CD14-positive monocyte (primary cell): ENCODE data around the gene TPK1. TPM values are rescaled to one million over a fixed set of nuclear protein-coding genes. Genes with fewer than 3 reads are reported as not detected.

Experiments used
- DNase-seq, 3 donors: peaks; one replicate each; pipeline ENCODE4 v3.0.0-alpha.2; 2011 to 2022
- H2AFZ ChIP-seq: 2 replicates; pipeline ENCODE4 v1.6.0; 2012; ENCODE audit warnings: mild to moderate bottlenecking, low read depth, low read length, inconsistent platforms; ENCODE audit not compliant: insufficient read depth, poor library complexity, severe bottlenecking
- H3K27ac ChIP-seq, 2 donors: 1 replicate in 1 of 2; 2 replicates in 1 of 2; pipeline ENCODE4 v1.5.1; 2012 to 2013; ENCODE audit warnings: low read length in 2 of 2, control low read depth in 1 of 2, inconsistent platforms in 1 of 2, low read depth in 1 of 2, mild to moderate bottlenecking in 1 of 2
- H3K27me3 ChIP-seq, 2 donors: one replicate each; pipeline versions ENCODE4 v1.6.0 to v1.6.1; 2011 to 2013; ENCODE audit warnings: low read length in 2 of 2; ENCODE audit not compliant: control insufficient read depth in 2 of 2, insufficient read depth in 2 of 2
- H3K36me3 ChIP-seq, 2 donors: replicated peaks in 1 of 2; 1 replicate in 1 of 2; 2 replicates in 1 of 2; pipeline versions ENCODE4 v1.5.1 to v1.6.1; 2012 to 2013; ENCODE audit warnings: low read length in 2 of 2, control low read depth in 1 of 2, inconsistent platforms in 1 of 2, mild to moderate bottlenecking in 1 of 2; ENCODE audit not compliant: insufficient read depth in 2 of 2, control insufficient read depth in 1 of 2
- H3K4me1 ChIP-seq, 2 donors: 1 replicate in 1 of 2; 2 replicates in 1 of 2; pipeline versions ENCODE4 v1.5.1 to v1.6.1; 2012 to 2013; ENCODE audit warnings: low read length in 2 of 2, control low read depth in 1 of 2, inconsistent platforms in 1 of 2, mild to moderate bottlenecking in 1 of 2, moderate library complexity in 1 of 2; ENCODE audit not compliant: insufficient read depth in 2 of 2, control insufficient read depth in 1 of 2
- H3K4me2 ChIP-seq: replicated peaks from 2 replicates; pipeline ENCODE3; 2012; ENCODE audit warnings: low read length, moderate library complexity, mild to moderate bottlenecking; ENCODE audit not compliant: poor library complexity, severe bottlenecking; ENCODE audit errors: extremely low read depth
- H3K4me3 ChIP-seq, 3 experiments: fragments of 200-600 bp in 1 of 3; sonication (generic) in 1 of 3; replicated peaks in 1 of 3; 1 replicate in 2 of 3; 2 replicates in 1 of 3; pipeline ENCODE4 v1.5.1; 2011 to 2013; ENCODE audit warnings: low read length in 3 of 3, mild to moderate bottlenecking in 3 of 3, control low read depth in 2 of 3, low read depth in 2 of 3, inconsistent platforms in 1 of 3, moderate library complexity in 1 of 3
- H3K79me2 ChIP-seq: 2 replicates; pipeline ENCODE4 v1.6.0; 2012; ENCODE audit warnings: mild to moderate bottlenecking, control low read depth, inconsistent platforms, low read length, moderate library complexity; ENCODE audit not compliant: insufficient read depth
- H3K9ac ChIP-seq: 2 replicates; pipeline ENCODE4 v1.6.0; 2017; ENCODE audit warnings: low read length, mild to moderate bottlenecking; ENCODE audit not compliant: insufficient read depth, poor library complexity, severe bottlenecking
- H3K9me3 ChIP-seq, 2 donors: replicated peaks in 1 of 2; 1 replicate in 1 of 2; 2 replicates in 1 of 2; pipeline versions ENCODE4 v1.5.1 to v1.6.1; 2012 to 2013; ENCODE audit warnings: low read length in 2 of 2, control low read depth in 1 of 2; ENCODE audit not compliant: control insufficient read depth in 1 of 2, insufficient read depth in 1 of 2
- H4K20me1 ChIP-seq: 2 replicates; pipeline ENCODE4 v1.6.0; 2012; ENCODE audit warnings: mild to moderate bottlenecking, low read length, control low read depth, moderate library complexity; ENCODE audit not compliant: insufficient read depth
- H3K27ac Mint-ChIP-seq, 7 donors: one replicate each; pipeline ENCODE4 v1.8.0; 2020; ENCODE audit warnings: mild to moderate bottlenecking in 7 of 7, mixed read lengths in 7 of 7, moderate library complexity in 6 of 7, inconsistent platforms in 2 of 7
- H3K27me3 Mint-ChIP-seq, 3 donors: one replicate each; pipeline ENCODE4 v1.8.0; 2021 to 2022; ENCODE audit warnings: low read depth in 3 of 3, mild to moderate bottlenecking in 3 of 3, mixed read lengths in 3 of 3, moderate library complexity in 3 of 3, inconsistent platforms in 1 of 3
- H3K36me3 Mint-ChIP-seq, 2 donors: one replicate each; pipeline ENCODE4 v1.8.0; 2020; ENCODE audit warnings: mixed read lengths in 2 of 2, inconsistent platforms in 1 of 2, mild to moderate bottlenecking in 1 of 2
- H3K4me1 Mint-ChIP-seq: one replicate; pipeline ENCODE4 v1.8.0; 2020; ENCODE audit warnings: mild to moderate bottlenecking, mixed read lengths
- H3K4me3 Mint-ChIP-seq, 2 donors: one replicate each; pipeline ENCODE4 v1.8.0; 2020; ENCODE audit warnings: mild to moderate bottlenecking in 2 of 2, mixed read lengths in 2 of 2, moderate library complexity in 1 of 2
- H3K9me3 Mint-ChIP-seq, 7 donors: one replicate each; pipeline ENCODE4 v1.8.0; 2020 to 2022; ENCODE audit warnings: mixed read lengths in 7 of 7, mild to moderate bottlenecking in 6 of 7, moderate library complexity in 6 of 7, inconsistent platforms in 2 of 7
- CTCF ChIP-seq: fragments of 200-600 bp; IDR thresholded peaks from one replicate; pipeline ENCODE4 v1.8.0; 2022; ENCODE audit warnings: antibody characterized with exemption, mild to moderate bottlenecking
- WGBS: methylation state at CpG from one replicate; pipeline ENCODE4 v1.1.5; 2013; ENCODE audit warnings: missing lambda C conversion rate; ENCODE audit not compliant: insufficient coverage; 5-methylcytosine and 5-hydroxymethylcytosine counted together
- intact Hi-C, 2 donors: fragments of 100-400 bp; cut with micrococcal nuclease; formaldehyde crosslinking; loops; one replicate each; pipeline versions ENCODE4 v1.15.0 to v1.15.1; 2023
- polyA plus RNA-seq, 3 donors: library from polyadenylated mRNA; depleted of rRNA in 1 of 3; unstranded in 2 of 3; stranded (reverse) in 1 of 3; fragments of 300-500 nt in 2 of 3; fragments of >200 nt in 1 of 3; fragmentation: Illumina TruSeq in 2 of 3; gene quantifications; 1 replicate in 2 of 3; 2 replicates in 1 of 3; pipeline ENCODE4 v1.2.3, GENCODE V29; 2012 to 2021

TPK1 gene
- polyA plus RNA-seq, 3 donors = 18.9 to 33.8 (median 33.1) TPM

GRCh38 chr7:144545330-144545729 is 290.5 kb downstream of the TPK1 start:
- Histone ChIP-seq H2AFZ (no peak overlapping the region), H3K9ac (no peak overlapping the region), H4K20me1 (no peaks in the 10 kb centered on the region), H3K9me3 (no peaks in the 10 kb centered on the region), H3K4me1 (no peaks in the 10 kb centered on the region), H3K79me2 (no peaks in the 10 kb centered on the region), H3K27me3 (no peaks in the 10 kb centered on the region), H3K27ac (no peak overlapping the region), H3K36me3 (no peaks in the 10 kb centered on the region), H3K4me2 (no peak overlapping the region), H3K4me3 (no peak overlapping the region)
- H3K36me3 Mint-ChIP-seq = peaks cover 7 to 12% of the 10 kb centered on the region in 2 donors
- H3K4me3 Mint-ChIP-seq = no peak overlapping the region
- no peak overlapping the region for H3K27ac Mint-ChIP-seq
- TF ChIP-seq CTCF = no peak
- intact Hi-C loops = no loop called here
- H3K9me3 Mint-ChIP-seq = peaks cover 0 to 3% (median 0%) of the 10 kb centered on the region in 7 donors
- no CpG with 5 or more reads among the region's 1 CpG for whole genome bisulfite sequencing
- peaks cover 0 to 5% (median 0%) of the 10 kb centered on the region in 3 donors for H3K27me3 Mint-ChIP-seq
- no peak for DNase-seq
- no peaks in the 10 kb centered on the region for H3K4me1 Mint-ChIP-seq

GRCh38 chr7:144534655-144535395 is 301.0 kb downstream of the TPK1 start:
- no peaks in the 10 kb centered on the region for H3K4me1 ChIP-seq
- peak overlapping the region in 1 of 7 donors; percentile 2 for H3K27ac Mint-ChIP-seq
- no peaks in the 10 kb centered on the region for H3K4me1 Mint-ChIP-seq
- H3K27me3 Mint-ChIP-seq = peaks cover 0 to 2% (median 2%) of the 10 kb centered on the region in 3 donors
- no peak for DNase-seq
- H3K4me3 Mint-ChIP-seq = no peak overlapping the region
- no peak overlapping the region for H2AFZ ChIP-seq
- H3K79me2 ChIP-seq = no peaks in the 10 kb centered on the region
- peaks cover 0 to 7% (median 2%) of the 10 kb centered on the region in 7 donors for H3K9me3 Mint-ChIP-seq
- H3K27me3 ChIP-seq = no peaks in the 10 kb centered on the region
- no peak overlapping the region for H3K4me3 ChIP-seq
- TF ChIP-seq CTCF = no peak
- intact Hi-C loops = no loop called here
- H4K20me1 ChIP-seq = no peaks in the 10 kb centered on the region
- no peaks in the 10 kb centered on the region for H3K36me3 ChIP-seq
- no peak overlapping the region for H3K9ac ChIP-seq
- H3K36me3 Mint-ChIP-seq = no peaks in the 10 kb centered on the region
- no CpG with 5 or more reads among the region's 3 CpGs for WGBS
- H3K9me3 ChIP-seq = no peaks in the 10 kb centered on the region
- no peak overlapping the region for H3K27ac ChIP-seq
- H3K4me2 ChIP-seq = no peak overlapping the region
